ENCODE results near the gene RFWD3. TPM values are rescaled to one million over a fixed set of nuclear protein-coding genes. Genes with fewer than 3 reads are reported as not detected.

Gene RFWD3
- total and polyA plus RNA-seq, 2 donors = 11.6 to 29.7 TPM

GRCh38 chr16:74700438-74701225, 34.0 kb upstream of the RFWD3 start, which contains the start of gene MLKL:
Gene MLKL, minus strand, starts transcription at chr16:74700862. Its CDS starts 5,105 bp downstream, at chr16:74695757.
- WGBS = under 1% methylated on average over 35 of the region's 35 CpGs
- peaks cover 3 to 20% of the 10 kb centered on the region in 2 donors for H3K4me1 ChIP-seq (ENCODE audit: control insufficient read depth in 2 of 2, insufficient read depth in 2 of 2, low read length in 2 of 2)
- no peaks in the 10 kb centered on the region for H3K27me3 ChIP-seq (ENCODE audit: control insufficient read depth in 2 of 2, insufficient read depth in 1 of 2, low read length in 1 of 2)
- no peaks in the 10 kb centered on the region for H3K9me3 ChIP-seq (ENCODE audit: control insufficient read depth in 2 of 2, insufficient read depth in 1 of 2, low read length in 1 of 2)
- peak within 1 kb of the TSS; percentile 71 to 84 for H3K4me3 ChIP-seq (ENCODE audit: low read length in 2 of 2)
- peak within 1 kb of the TSS; percentile 79 to 94 for H3K27ac ChIP-seq (ENCODE audit: low read depth in 1 of 2, low read length in 1 of 2)
- H3K36me3 ChIP-seq (ENCODE audit: control insufficient read depth in 2 of 2, insufficient read depth in 2 of 2, low read length in 1 of 2) = no peaks in the 10 kb centered on the region
- DNase-seq (ENCODE audit: low read depth in 6 of 9, low spot score in 9 of 9) = peak in 8 of 9 donors; percentile 25 to 71 (median 38)

GRCh38 chr16:74700116-74700437, 33.4 kb upstream of the RFWD3 start:
- DNase-seq (ENCODE audit: low read depth in 6 of 9, low spot score in 9 of 9) = peak in 5 of 9 donors; percentile 13 to 54 (median 24)
- H3K4me1 ChIP-seq (ENCODE audit: control insufficient read depth in 2 of 2, insufficient read depth in 2 of 2, low read length in 2 of 2) = peaks cover 3 to 20% of the 10 kb centered on the region in 2 donors
- no peaks in the 10 kb centered on the region for H3K9me3 ChIP-seq (ENCODE audit: control insufficient read depth in 2 of 2, insufficient read depth in 1 of 2, low read length in 1 of 2)
- peaks cover 0 to 3% of the 10 kb centered on the region in 2 donors for H3K36me3 ChIP-seq (ENCODE audit: control insufficient read depth in 2 of 2, insufficient read depth in 2 of 2, low read length in 1 of 2)
- H3K27ac ChIP-seq (ENCODE audit: low read depth in 1 of 2, low read length in 1 of 2) = peak overlapping the region; percentile 79 to 94
- under 1% methylated on average over 16 of the region's 16 CpGs for WGBS
- H3K27me3 ChIP-seq (ENCODE audit: control insufficient read depth in 2 of 2, insufficient read depth in 1 of 2, low read length in 1 of 2) = no peaks in the 10 kb centered on the region
- peak overlapping the region; percentile 71 to 84 for H3K4me3 ChIP-seq (ENCODE audit: low read length in 2 of 2)

GRCh38 chr16:74699666-74700065, 33.0 kb upstream of the RFWD3 start:
- Histone ChIP-seq H3K27ac (ENCODE audit: low read depth in 1 of 2, low read length in 1 of 2) (no peak overlapping the region), H3K9me3 (ENCODE audit: control insufficient read depth in 2 of 2, insufficient read depth in 1 of 2, low read length in 1 of 2) (no peaks in the 10 kb centered on the region), H3K4me1 (ENCODE audit: control insufficient read depth in 2 of 2, insufficient read depth in 2 of 2, low read length in 2 of 2) (peaks cover 3 to 20% of the 10 kb centered on the region in 2 donors), H3K4me3 (ENCODE audit: low read length in 2 of 2) (peak overlapping the region; percentile 71 to 84), H3K36me3 (ENCODE audit: control insufficient read depth in 2 of 2, insufficient read depth in 2 of 2, low read length in 1 of 2) (peaks cover 0 to 4% of the 10 kb centered on the region in 2 donors), H3K27me3 (ENCODE audit: control insufficient read depth in 2 of 2, insufficient read depth in 1 of 2, low read length in 1 of 2) (no peaks in the 10 kb centered on the region)
- WGBS = 81% methylated on average over 4 of the region's 4 CpGs
- DNase-seq (ENCODE audit: low read depth in 6 of 9, low spot score in 9 of 9) = no peak

- 87% methylated on average over 4 of the region's 4 CpGs for WGBS
- Histone ChIP-seq H3K4me3 (ENCODE audit: low read length in 2 of 2) (no peak overlapping the region), H3K9me3 (ENCODE audit: control insufficient read depth in 2 of 2, insufficient read depth in 1 of 2, low read length in 1 of 2) (no peaks in the 10 kb centered on the region), H3K27me3 (ENCODE audit: control insufficient read depth in 2 of 2, insufficient read depth in 1 of 2, low read length in 1 of 2) (no peaks in the 10 kb centered on the region), H3K36me3 (ENCODE audit: control insufficient read depth in 2 of 2, insufficient read depth in 2 of 2, low read length in 1 of 2) (peaks cover 0 to 4% of the 10 kb centered on the region in 2 donors), H3K4me1 (ENCODE audit: control insufficient read depth in 2 of 2, insufficient read depth in 2 of 2, low read length in 2 of 2) (peaks cover 3 to 20% of the 10 kb centered on the region in 2 donors), H3K27ac (ENCODE audit: low read depth in 1 of 2, low read length in 1 of 2) (no peak overlapping the region)
- DNase-seq (ENCODE audit: low read depth in 6 of 9, low spot score in 9 of 9) = no peak
Measured at GRCh38 chr16:74698222-74698621, 31.5 kb upstream of the RFWD3 start.

GRCh38 chr16:74695450-74696422, 29.1 kb upstream of the RFWD3 start:
- H3K27me3 ChIP-seq (ENCODE audit: control insufficient read depth in 2 of 2, insufficient read depth in 1 of 2, low read length in 1 of 2) = no peaks in the 10 kb centered on the region
- 71% methylated on average over 19 of the region's 19 CpGs for WGBS
- no peaks in the 10 kb centered on the region for H3K9me3 ChIP-seq (ENCODE audit: control insufficient read depth in 2 of 2, insufficient read depth in 1 of 2, low read length in 1 of 2)
- H3K27ac ChIP-seq (ENCODE audit: low read depth in 1 of 2, low read length in 1 of 2) = no peak overlapping the region
- H3K36me3 ChIP-seq (ENCODE audit: control insufficient read depth in 2 of 2, insufficient read depth in 2 of 2, low read length in 1 of 2) = peaks cover 0 to 14% of the 10 kb centered on the region in 2 donors
- DNase-seq (ENCODE audit: low read depth in 6 of 9, low spot score in 9 of 9) = peak; percentile 54 to 85 (median 60)
- H3K4me1 ChIP-seq (ENCODE audit: control insufficient read depth in 2 of 2, insufficient read depth in 2 of 2, low read length in 2 of 2) = peaks cover 3 to 13% of the 10 kb centered on the region in 2 donors
- H3K4me3 ChIP-seq (ENCODE audit: low read length in 2 of 2) = peak overlapping the region; percentile 26

- Histone ChIP-seq H3K4me3 (ENCODE audit: low read length in 2 of 2) (no peak overlapping the region), H3K27me3 (ENCODE audit: control insufficient read depth in 2 of 2, insufficient read depth in 1 of 2, low read length in 1 of 2) (no peaks in the 10 kb centered on the region), H3K36me3 (ENCODE audit: control insufficient read depth in 2 of 2, insufficient read depth in 2 of 2, low read length in 1 of 2) (peaks cover 0 to 14% of the 10 kb centered on the region in 2 donors), H3K9me3 (ENCODE audit: control insufficient read depth in 2 of 2, insufficient read depth in 1 of 2, low read length in 1 of 2) (no peaks in the 10 kb centered on the region), H3K27ac (ENCODE audit: low read depth in 1 of 2, low read length in 1 of 2) (no peak overlapping the region), H3K4me1 (ENCODE audit: control insufficient read depth in 2 of 2, insufficient read depth in 2 of 2, low read length in 2 of 2) (peaks cover 0 to 4% of the 10 kb centered on the region in 2 donors)
- DNase-seq (ENCODE audit: low read depth in 6 of 9, low spot score in 9 of 9) = no peak
- WGBS = 98% methylated on average over 10 of the region's 10 CpGs
Measured at GRCh38 chr16:74691093-74691855, 24.6 kb upstream of the RFWD3 start.

- Histone ChIP-seq H3K4me1 (ENCODE audit: control insufficient read depth in 2 of 2, insufficient read depth in 2 of 2, low read length in 2 of 2) (no peaks in the 10 kb centered on the region), H3K4me3 (ENCODE audit: low read length in 2 of 2) (no peak overlapping the region), H3K27ac (ENCODE audit: low read depth in 1 of 2, low read length in 1 of 2) (no peak overlapping the region), H3K9me3 (ENCODE audit: control insufficient read depth in 2 of 2, insufficient read depth in 1 of 2, low read length in 1 of 2) (no peaks in the 10 kb centered on the region), H3K27me3 (ENCODE audit: control insufficient read depth in 2 of 2, insufficient read depth in 1 of 2, low read length in 1 of 2) (no peaks in the 10 kb centered on the region), H3K36me3 (ENCODE audit: control insufficient read depth in 2 of 2, insufficient read depth in 2 of 2, low read length in 1 of 2) (peaks cover 6 to 10% of the 10 kb centered on the region in 2 donors)
- 98% methylated on average over 11 of the region's 11 CpGs for WGBS
- DNase-seq (ENCODE audit: low read depth in 6 of 9, low spot score in 9 of 9) = no peak
Measured at GRCh38 chr16:74682556-74682955, 15.9 kb upstream of the RFWD3 start.

GRCh38 chr16:74680681-74681080, 14.0 kb upstream of the RFWD3 start:
- Histone ChIP-seq H3K27me3 (ENCODE audit: control insufficient read depth in 2 of 2, insufficient read depth in 1 of 2, low read length in 1 of 2) (no peaks in the 10 kb centered on the region), H3K9me3 (ENCODE audit: control insufficient read depth in 2 of 2, insufficient read depth in 1 of 2, low read length in 1 of 2) (no peaks in the 10 kb centered on the region), H3K4me3 (ENCODE audit: low read length in 2 of 2) (no peak overlapping the region), H3K27ac (ENCODE audit: low read depth in 1 of 2, low read length in 1 of 2) (no peak overlapping the region), H3K36me3 (ENCODE audit: control insufficient read depth in 2 of 2, insufficient read depth in 2 of 2, low read length in 1 of 2) (peaks cover 10 to 12% of the 10 kb centered on the region in 2 donors), H3K4me1 (ENCODE audit: control insufficient read depth in 2 of 2, insufficient read depth in 2 of 2, low read length in 2 of 2) (no peaks in the 10 kb centered on the region)
- DNase-seq (ENCODE audit: low read depth in 6 of 9, low spot score in 9 of 9) = no peak
- WGBS = 81% methylated on average over 6 of the region's 6 CpGs
